ENCODE data around the gene SND1.

DNA sequence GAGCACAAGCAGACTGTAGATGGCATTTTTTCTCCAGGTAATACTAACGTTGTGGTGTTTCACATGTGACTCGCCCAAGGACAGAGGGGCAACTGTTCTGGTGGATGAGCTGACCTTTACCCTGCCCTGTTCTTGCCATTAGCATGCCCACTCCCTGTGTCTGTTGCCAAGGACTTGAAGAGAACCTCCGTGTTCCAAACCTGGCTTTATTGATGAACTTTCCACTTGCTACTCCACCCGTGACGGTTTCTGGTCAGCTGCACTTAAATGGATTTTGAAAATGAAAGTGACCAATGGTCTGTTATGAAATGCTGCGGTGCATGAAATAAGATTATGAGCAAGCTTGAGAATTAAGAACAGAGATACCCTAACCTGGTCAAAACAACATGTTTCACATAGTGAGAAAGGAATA lies 348.9 kb downstream of the SND1 start:
- TF ChIP-seq, protein P1, sequence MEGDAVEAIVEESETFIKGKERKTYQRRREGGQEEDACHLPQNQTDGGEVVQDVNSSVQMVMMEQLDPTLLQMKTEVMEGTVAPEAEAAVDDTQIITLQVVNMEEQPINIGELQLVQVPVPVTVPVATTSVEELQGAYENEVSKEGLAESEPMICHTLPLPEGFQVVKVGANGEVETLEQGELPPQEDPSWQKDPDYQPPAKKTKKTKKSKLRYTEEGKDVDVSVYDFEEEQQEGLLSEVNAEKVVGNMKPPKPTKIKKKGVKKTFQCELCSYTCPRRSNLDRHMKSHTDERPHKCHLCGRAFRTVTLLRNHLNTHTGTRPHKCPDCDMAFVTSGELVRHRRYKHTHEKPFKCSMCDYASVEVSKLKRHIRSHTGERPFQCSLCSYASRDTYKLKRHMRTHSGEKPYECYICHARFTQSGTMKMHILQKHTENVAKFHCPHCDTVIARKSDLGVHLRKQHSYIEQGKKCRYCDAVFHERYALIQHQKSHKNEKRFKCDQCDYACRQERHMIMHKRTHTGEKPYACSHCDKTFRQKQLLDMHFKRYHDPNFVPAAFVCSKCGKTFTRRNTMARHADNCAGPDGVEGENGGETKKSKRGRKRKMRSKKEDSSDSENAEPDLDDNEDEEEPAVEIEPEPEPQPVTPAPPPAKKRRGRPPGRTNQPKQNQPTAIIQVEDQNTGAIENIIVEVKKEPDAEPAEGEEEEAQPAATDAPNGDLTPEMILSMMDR (IDR thresholded peaks at IDR 0.05), result no peak
- no peak for TF ChIP-seq POLR2A (IDR thresholded peaks at IDR 0.05)
